ENCODE measurements around the gene PPARA.

PPARA gene

DNA sequence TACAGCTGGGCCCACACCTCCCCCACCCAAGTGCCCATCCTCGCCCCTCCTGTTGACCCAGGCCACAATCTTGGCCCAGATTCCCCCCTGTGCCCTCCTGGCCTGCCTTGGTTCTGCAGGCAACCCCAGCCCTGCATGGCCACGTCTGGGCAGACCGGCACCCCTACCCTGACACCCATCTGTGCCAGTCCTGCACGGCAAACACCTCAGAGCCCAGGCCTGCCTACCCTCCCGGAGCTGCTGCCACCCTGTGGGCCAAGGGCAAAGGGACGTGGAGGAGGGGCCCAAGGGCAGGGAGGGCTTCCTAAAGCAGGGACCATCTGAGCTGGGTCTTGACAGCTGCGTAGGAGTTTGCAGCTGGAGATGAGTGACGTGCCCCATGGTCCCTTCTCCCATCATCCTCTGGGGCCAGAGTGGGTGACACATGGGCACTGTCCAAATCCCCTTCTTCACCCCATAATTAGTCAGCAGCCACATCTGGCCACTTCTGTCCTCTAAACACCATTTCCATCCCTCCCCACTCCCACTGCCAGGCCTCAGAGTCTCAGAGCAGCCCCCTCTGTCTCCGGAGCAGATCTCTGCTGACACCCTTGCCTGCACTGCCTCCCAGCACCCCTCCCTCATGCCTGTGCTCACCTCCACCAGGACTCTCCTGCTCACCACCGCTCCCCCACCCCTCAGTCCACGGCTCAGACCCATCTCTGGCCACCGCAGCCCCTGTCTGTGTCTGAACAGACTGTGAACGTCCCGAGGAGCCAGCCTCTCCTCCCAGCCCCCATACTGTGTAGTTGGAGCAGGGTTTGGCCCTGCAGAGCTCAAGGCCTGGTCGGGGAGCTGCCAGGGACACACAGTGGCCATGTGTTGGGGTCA is 35.6 kb upstream of the PPARA start:
- DNase-seq, result no peak

DNA sequence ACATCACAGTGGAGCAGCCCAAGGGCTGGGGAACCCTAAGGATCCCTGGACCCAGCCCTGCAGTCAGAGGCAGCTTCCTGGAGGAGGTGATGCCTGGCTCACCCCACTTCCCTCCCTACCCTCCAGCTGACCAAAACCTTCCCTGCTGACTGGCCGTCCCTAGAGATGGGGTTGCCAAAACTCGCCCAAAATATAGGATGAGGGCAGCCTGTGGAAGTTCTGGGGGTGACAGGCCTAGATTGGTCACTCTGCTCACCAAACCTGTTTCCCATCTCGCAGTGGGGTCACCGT is 35.0 kb upstream of the PPARA start:
- DNase-seq, result no peak

- no peak for DNase-seq
Measured at GRCh38 chr22:46115755-46116490, 34.4 kb upstream of the PPARA start.

DNA sequence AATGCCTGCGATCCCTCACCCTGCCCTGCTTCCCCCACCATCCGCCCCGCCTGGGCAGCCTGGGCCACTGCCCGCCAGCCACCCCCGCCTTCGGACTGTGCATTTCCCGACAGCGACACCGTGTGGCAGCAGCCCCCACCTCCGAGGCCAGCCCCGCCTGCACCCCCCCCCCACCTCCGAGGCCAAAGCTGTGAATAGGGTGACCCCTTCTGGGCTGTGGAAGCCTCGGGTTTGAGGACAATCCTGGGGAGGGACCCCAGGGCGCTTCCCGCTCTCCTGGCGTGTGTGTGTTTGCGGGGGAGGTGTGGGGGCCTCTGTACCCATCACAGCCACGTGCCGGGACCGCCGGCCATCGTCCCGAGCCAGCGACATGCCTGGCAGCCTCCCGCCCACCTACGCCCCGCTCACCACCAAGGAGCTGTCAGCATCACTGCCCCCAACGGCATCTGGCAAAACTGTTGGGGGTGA is 33.8 kb upstream of the PPARA start:
- DNase-seq, result peak; percentile 83

- DNase-seq, result no peak
Measured at GRCh38 chr22:46117206-46118199, 32.8 kb upstream of the PPARA start.

DNA sequence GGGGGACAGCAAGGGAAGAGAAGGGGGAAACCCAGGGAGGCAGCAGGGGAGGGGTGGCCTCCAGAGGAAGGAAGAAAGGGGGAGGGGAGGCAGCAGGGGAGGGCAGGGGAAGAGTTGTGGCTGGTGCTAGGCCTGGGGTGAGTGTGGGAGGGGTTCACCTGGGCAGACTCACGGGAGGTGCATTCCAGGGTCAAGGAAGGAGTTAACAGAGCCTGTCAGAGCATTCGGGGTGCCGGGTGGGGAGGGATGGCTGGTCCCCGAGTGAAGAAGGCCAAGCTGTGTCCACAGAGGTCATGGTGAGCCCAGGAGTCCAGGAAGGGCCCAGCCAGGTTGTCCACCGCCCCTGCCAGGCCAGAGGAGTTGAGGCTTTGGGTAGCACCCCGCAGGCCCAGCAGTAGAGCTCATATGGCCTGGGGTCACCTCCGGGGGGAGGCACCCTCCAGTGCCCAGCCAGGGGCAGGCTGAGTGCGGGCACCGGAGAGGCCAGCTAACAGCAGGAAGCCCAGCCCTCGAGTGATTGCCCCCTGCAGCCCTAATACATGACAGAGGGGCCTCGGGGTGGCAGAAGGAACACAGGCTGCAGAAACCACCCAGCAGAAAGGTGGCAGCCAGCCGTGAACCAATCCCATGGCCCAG is 31.1 kb upstream of the PPARA start:
- DNase-seq, result no peak

- no peak for DNase-seq
Measured at GRCh38 chr22:46119729-46120419, 30.5 kb upstream of the PPARA start.

DNA sequence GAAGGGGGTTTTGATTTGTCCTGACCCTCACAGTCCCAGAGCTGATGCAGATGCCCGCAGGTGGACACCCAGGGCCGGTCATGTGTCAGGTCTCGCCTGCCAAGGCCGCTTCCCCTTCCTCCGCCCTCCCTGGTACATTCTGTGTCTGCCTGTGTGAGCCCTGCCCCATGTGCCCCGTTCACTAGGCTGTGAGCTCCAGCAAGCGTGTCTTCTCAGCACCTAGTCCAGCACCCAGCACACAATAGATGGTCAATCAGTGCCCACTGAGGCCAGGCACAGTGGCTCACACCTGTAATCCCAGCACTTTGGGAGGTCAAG is 29.9 kb upstream of the PPARA start:
- no peak for DNase-seq

DNA sequence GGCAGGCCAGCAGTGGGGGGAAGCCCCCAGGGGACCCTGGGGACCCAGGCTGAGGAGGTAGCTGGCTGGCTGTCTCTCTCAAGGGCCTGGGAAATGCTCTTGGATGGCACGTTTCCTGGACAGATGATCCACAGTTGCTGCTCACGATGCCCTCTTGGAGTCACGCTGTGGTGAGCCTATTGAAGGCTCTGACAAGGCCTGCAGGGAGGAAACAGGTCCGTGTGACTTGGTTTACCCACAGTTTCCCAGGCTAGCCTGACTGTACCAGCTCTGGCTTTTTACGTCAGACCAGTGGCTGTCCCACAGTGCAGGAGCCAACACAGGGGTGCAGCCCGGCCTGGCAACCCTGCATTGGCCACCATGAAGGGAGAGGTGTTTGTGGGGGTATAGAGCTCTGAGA is 29.2 kb upstream of the PPARA start:
- no peak for DNase-seq

DNA sequence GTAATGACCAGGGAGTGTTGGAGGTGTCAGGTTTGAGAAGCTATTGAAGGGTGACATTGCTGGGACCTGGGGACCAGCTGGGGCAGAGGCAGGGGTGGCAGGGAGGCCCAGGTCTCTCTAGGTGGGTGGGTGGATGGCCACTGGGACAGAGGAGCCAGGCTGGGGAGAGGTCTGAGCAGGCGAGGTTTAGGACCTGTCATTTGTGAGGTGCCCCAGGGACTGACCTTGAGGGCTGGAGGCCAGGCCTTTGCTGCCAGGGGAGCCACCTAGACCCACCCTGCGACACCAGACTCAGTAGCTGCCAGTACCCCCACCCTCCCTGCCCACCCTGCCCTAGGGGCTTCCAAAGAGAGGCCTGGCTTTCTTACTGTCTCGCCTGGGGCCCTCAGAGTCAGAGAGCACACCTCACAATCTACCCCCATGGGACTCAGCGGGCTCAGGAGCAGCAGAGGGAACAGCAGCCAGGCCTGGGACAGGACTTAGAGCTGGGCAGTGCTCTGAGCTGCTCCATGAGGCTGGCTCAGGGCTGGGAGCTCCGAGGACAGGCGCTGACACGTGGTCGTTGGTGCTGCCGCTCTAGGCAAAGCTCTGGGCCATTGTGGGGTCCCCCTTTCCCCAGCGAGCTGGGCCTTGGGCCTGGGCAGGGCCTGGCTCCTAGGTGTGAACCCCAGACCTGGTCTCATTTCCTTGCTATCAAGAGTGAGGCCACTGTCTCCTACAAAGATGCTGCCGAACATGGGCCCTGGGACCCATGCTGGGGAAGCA is 28.6 kb upstream of the PPARA start:
- DNase-seq, result no peak

DNA sequence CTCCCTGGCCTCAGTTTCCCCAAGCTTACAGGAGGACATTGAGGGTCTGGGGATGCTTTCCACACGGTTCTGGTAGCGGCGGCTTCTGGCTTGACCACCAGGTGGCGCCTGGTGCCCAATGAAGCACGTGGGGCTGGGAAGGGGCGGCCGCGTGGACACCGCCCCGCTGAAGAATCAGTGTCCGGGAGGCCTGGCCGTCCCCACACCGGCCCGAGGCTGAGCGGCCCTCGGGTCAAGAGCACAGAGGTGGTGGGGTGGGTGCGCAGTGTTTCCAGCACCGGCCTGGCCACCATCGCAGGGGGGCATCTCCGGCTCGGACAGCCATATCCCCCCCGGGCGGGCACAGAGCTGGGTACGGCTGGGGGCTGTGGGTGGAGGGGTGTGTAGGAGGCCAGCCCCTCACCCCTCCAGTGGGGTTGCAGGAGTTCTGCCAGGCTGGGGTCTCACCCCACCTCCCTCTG is 27.8 kb upstream of the PPARA start:
- DNase-seq, result peak; percentile 71

DNA sequence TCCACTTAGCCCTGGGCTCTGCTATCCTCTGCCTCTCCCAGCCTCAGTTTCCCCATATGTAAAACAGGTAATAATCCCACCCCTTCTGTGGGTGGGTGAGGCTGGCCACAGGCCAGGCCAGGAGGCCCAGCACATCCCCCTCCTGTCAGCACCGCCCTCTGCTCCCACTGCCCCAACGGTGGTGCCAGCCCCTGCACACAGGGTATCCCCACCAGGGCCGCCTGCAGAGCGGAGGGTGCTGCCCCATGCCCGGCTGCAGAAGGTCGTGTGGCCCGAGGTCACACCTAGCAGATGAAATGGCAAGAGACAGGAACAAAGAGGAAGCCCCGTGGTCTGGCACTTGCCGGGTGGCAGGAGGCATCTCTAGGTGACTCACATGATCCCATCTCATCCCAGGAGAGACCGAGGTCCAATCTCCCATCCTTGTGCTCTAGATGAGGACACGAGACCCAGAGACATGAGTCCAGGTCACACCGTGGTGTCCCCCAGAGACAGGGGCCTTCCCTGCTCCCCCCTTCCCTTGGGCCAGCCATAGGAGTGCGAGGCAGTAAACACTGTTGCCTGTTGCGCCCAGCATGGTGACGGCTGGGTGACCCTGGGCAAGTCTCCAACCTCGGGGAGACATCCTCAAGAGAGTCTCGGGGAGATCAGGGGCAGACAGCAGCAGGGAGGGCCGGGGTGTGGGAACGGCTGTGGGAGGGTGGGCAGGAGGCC is 27.2 kb upstream of the PPARA start:
- DNase-seq, result no peak

- no peak for DNase-seq
Measured at GRCh38 chr22:46123694-46124382, 26.5 kb upstream of the PPARA start.

- no peak for DNase-seq
Measured at GRCh38 chr22:46124383-46125144, 25.8 kb upstream of the PPARA start.

GRCh38 chr22:46125311-46125710 is 25.0 kb upstream of the PPARA start:
- DNase-seq, result no peak

DNA sequence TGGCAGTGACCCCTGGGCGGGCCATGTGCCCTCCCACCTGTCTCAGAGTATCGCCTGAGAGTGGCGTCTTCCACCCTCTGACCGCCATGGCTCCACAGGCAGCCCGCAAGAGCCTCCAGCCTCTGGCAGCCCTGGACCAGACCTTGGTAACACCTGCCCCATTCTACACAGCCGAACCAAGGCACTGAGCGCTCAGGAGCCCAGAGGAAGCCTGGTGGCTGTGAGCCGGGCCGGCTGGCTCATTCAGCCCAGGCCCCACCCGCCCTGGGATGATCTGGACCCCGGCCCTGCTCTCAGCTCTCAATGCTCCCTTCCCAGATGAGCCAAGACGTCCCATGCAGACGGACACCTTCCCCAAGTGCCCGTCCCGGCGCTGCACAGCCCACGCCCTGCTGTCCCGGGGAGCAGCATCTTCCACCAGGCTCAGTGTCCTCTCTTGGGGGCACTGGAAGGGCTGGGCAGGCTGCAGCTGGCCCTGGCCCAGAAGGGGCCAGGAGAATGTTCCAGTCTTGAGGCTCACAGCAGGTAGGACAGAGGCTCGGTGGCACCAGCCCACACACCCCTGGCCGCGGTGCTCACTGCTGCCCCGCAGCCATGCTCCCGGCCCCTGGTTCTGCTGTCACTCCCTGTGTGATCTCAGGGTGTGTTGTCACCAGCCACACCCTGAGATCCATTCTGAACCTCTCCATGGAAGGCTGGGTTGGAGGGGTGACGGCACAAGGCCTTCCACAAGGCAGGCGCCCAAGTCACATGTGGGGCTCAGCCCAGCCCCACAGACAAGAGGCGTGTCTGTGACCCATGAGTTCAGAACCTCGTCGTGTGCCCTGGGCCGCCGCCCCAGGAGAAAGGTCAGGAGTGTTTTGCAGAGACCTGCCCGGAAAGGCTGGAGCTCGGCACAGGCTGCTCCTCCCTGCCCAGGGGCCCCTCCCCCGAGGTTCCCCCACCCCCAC is 24.2 kb upstream of the PPARA start:
- DNase-seq, result no peak

GRCh38 chr22:46126853-46127385 is 23.4 kb upstream of the PPARA start:
- DNase-seq, result no peak

DNA sequence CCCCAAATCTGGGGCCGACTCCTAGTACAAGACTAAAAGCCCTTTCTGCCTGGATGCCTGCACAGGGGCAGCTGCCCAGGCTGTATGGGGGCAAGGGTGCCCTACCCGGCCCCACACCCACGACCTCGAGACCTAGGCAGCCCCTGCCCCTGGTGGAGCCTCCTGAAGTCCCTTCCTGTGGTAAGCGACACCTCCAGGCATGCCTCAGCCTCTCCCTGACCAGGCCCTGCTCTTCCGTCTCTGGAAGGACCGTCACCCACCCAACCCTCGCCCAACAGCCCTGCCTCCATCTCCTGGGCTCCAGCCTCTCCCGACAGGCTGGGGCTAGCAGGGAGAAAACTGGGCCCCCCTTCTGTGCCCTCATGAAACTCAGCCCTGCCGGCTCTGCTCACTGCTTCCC is 22.8 kb upstream of the PPARA start:
- DNase-seq, result no peak

Measured in activated CD4-positive, alpha-beta T cell treated with anti-CD3 and anti-CD28 coated beads, Interleukin-2, amount 50 U/mL, for 16 hours (primary cell).